Heart left ventricle (tissue), 13 donors: Measurements from ENCODE around the gene PEX7.

Experiments
- CTCF ChIP-seq, 12 donors: fragments of 200-600 bp; sonication (generic) in 4 of 12; IDR thresholded peaks; one replicate each; pipeline versions ENCODE4 v1.5.0 to v1.8.0; 2018 to 2022; ENCODE audit warnings: antibody characterized with exemption in 12 of 12, mild to moderate bottlenecking in 5 of 12
- POLR2A ChIP-seq, 2 donors: fragments of 450-650 bp; IDR thresholded peaks; one replicate each; pipeline ENCODE4 v1.6.1; 2017; ENCODE audit warnings: antibody characterized with exemption in 2 of 2, mild to moderate bottlenecking in 2 of 2, moderate library complexity in 2 of 2
- donor health status: ischemic (EF 13 %, LVEDD 7.1; RV severe dilation, severe dysfunction).
- donor health status: DM: no; HTN: yes; CAD: no.
- donor health status: DM: no; HTN: no; CAD: no.
- donor health status: ischemic (EF 25% LVEDD 6.9; RV normal size, moderate dysfunction).
- donor health status: ischemic (EF 25% LVEDD 5.7; RV mildly dilated, moderate dysfunction).
- donor health status: ischemic (EF 35%, LVEDD 5.7; RV mildly dilated, moderate dysfunction).
- donor health status: nonischemic (EF 11% LVEDD 7.7; RV severe dilation, severe dysfunction).
- donor health status: DM: yes; HTN: yes; CAD: no.
- donor health status: PGD.
- donor health status: ischemic (EF 29% LVEDD 5.4; RV normal size, mild dysfunction).
- donor health status: nonischemic (EF 23%, LVEDD 6.1; RV moderate dilation, normal function).

- TF ChIP-seq CTCF (IDR thresholded peaks at IDR 0.05) (no peak), POLR2A (IDR thresholded peaks at IDR 0.05) (no peak)
These were observed 67.9 kb downstream of the PEX7 start for GRCh38 chr6:136890194-136890839.
